SU-DHL-6 (cell line): ENCODE results near the gene HAUS1.

Experiments
- H2AFZ ChIP-seq: fragments of 200-600 bp; sonication (generic); 2 replicates; pipeline ENCODE4 v1.6.1; 2014; ENCODE audit warnings: low read depth, mild to moderate bottlenecking, moderate library complexity, mixed read lengths, antibody characterized with exemption, low read length; ENCODE audit not compliant: severe bottlenecking
- H3F3A ChIP-seq: fragments of 200-600 bp; shearing (Covaris generic); 2 replicates; pipeline ENCODE4 v1.6.0; 2016; ENCODE audit warnings: antibody characterized with exemption, mild to moderate bottlenecking; ENCODE audit not compliant: insufficient read depth
- H3K27ac ChIP-seq: fragments of 200-600 bp; sonication (generic); 2 replicates; pipeline ENCODE4 v1.5.1; 2016; ENCODE audit warnings: low read depth, mild to moderate bottlenecking, low read length, moderate library complexity, mixed read lengths
- H3K27me3 ChIP-seq: fragments of 200-600 bp; sonication (generic), shearing (Covaris generic); 2 replicates; pipeline ENCODE4 v1.6.0; 2014; ENCODE audit warnings: mild to moderate bottlenecking, low read length
- H3K36me3 ChIP-seq: fragments of 200-600 bp; sonication (generic); 2 replicates; pipeline ENCODE4 v1.6.1; 2014; ENCODE audit warnings: mild to moderate bottlenecking, low read length, mixed read lengths
- H3K4me2 ChIP-seq: fragments of 300-600, 200-600 bp; shearing (Covaris generic), sonication (generic); 2 replicates; pipeline ENCODE4 v1.6.0; 2014; ENCODE audit warnings: low read length, low read depth, mild to moderate bottlenecking; ENCODE audit not compliant: poor library complexity, severe bottlenecking
- H3K4me3 ChIP-seq: fragments of 200-600 bp; sonication (generic); 2 replicates; pipeline ENCODE4 v1.5.1; 2014; ENCODE audit warnings: antibody characterized with exemption, low read length, mild to moderate bottlenecking, mixed read lengths; ENCODE audit not compliant: insufficient read depth, poor library complexity, severe bottlenecking
- H3K79me2 ChIP-seq: fragments of 200-600 bp; sonication (generic); 2 replicates; pipeline ENCODE4 v1.6.1; 2014; ENCODE audit warnings: mild to moderate bottlenecking, low read length, moderate library complexity; ENCODE audit not compliant: insufficient read depth
- H3K9ac ChIP-seq: fragments of 200-600 bp; sonication (generic); 2 replicates; pipeline ENCODE4 v1.7.0; 2014; ENCODE audit warnings: mild to moderate bottlenecking, low read length
- H3K9me2 ChIP-seq: fragments of 200-600 bp; sonication (generic); replicated peaks from 2 replicates; pipeline ENCODE4 v1.6.1; 2014; ENCODE audit warnings: low read length; ENCODE audit not compliant: insufficient read depth
- H3K9me3 ChIP-seq: fragments of 200-600 bp; sonication (generic); 2 replicates; pipeline ENCODE4 v1.6.1; 2014; ENCODE audit warnings: low read length, mixed read lengths; ENCODE audit not compliant: insufficient read depth
- H4K20me1 ChIP-seq: fragments of 200-600 bp; sonication (generic); 2 replicates; pipeline ENCODE4 v1.6.1; 2014; ENCODE audit warnings: low read depth, mild to moderate bottlenecking, antibody characterized with exemption, low read length, moderate library complexity, mixed read lengths
- CTCF ChIP-seq: fragments of 200-600 bp; sonication (generic); IDR thresholded peaks from one replicate; pipeline ENCODE4 v1.5.1; 2017; ENCODE audit warnings: antibody characterized with exemption, mild to moderate bottlenecking, low read length, moderate library complexity; ENCODE audit not compliant: insufficient read depth, poor library complexity, severe bottlenecking
- EZH2phosphoT487 ChIP-seq: fragments of 200-600 bp; sonication (generic), shearing (Covaris generic); conservative IDR thresholded peaks from 2 replicates; pipeline ENCODE4 v1.6.1; 2018; ENCODE audit warnings: mild to moderate bottlenecking, antibody characterized with exemption, low read length, moderate library complexity, mixed read lengths

Gene HAUS1

GRCh38 chr18:46104128-46104911 lies at the start of gene HAUS1:
HAUS1 (plus strand) TSS chr18:46104385; CDS start chr18:46104412, 27 bp downstream.
- H3K9ac ChIP-seq: peak within 1 kb of the TSS; percentile 79
- peaks cover 3% of the 10 kb centered on the region; the same call in 1 of the 2 replicates for H3F3A ChIP-seq
- H3K27ac ChIP-seq: peak within 1 kb of the TSS; percentile 61
- H4K20me1 ChIP-seq: no peaks in the 10 kb centered on the region
- H3K9me3 ChIP-seq: no peaks in the 10 kb centered on the region
- peaks cover 16% of the 10 kb centered on the region; the same call in 1 of the 2 replicates for H3K36me3 ChIP-seq
- no peaks in the 10 kb centered on the region for H3K27me3 ChIP-seq
- peak within 1 kb of the TSS; percentile 68 for H3K4me2 ChIP-seq
- no peaks in the 10 kb centered on the region for H3K9me2 ChIP-seq
- TF ChIP-seq EZH2phosphoT487: no peak
- no peak for TF ChIP-seq CTCF
- peak within 1 kb of the TSS; percentile 92 for H2AFZ ChIP-seq
- peaks cover 32% of the 10 kb centered on the region for H3K79me2 ChIP-seq
- peak within 1 kb of the TSS; percentile 84 for H3K4me3 ChIP-seq

- Histone ChIP-seq H3K27ac (no peak overlapping the region), H3K4me2 (no peak overlapping the region), H2AFZ (no peak overlapping the region), H3K4me3 (no peak overlapping the region), H3K36me3 (no peaks in the 10 kb centered on the region), H3K9ac (no peak overlapping the region), H3K9me2 (no peaks in the 10 kb centered on the region), H3K9me3 (no peaks in the 10 kb centered on the region), H4K20me1 (no peaks in the 10 kb centered on the region), H3F3A (no peaks in the 10 kb centered on the region), H3K27me3 (no peaks in the 10 kb centered on the region), H3K79me2 (no peaks in the 10 kb centered on the region)
- TF ChIP-seq EZH2phosphoT487 (no peak), CTCF (no peak)
These were observed 49.0 kb upstream of the HAUS1 start for GRCh38 chr18:46054956-46055837.

- Histone ChIP-seq H4K20me1 (no peaks in the 10 kb centered on the region), H3K9ac (no peak overlapping the region), H3K9me3 (no peaks in the 10 kb centered on the region), H3K79me2 (no peaks in the 10 kb centered on the region), H3K9me2 (no peaks in the 10 kb centered on the region), H3K4me3 (no peak overlapping the region), H3K4me2 (no peak overlapping the region), H2AFZ (no peak overlapping the region), H3K27ac (no peak overlapping the region), H3K36me3 (no peaks in the 10 kb centered on the region), H3K27me3 (no peaks in the 10 kb centered on the region), H3F3A (no peaks in the 10 kb centered on the region)
- TF ChIP-seq CTCF (no peak), EZH2phosphoT487 (no peak)
These were observed 48.4 kb upstream of the HAUS1 start for GRCh38 chr18:46055838-46056230.
